Thyroid gland (tissue), 4 donors: ENCODE results near the gene PLEKHA5.

Experiments
- POLR2A ChIP-seq, 2 donors: fragments of 450-650 bp; IDR thresholded peaks; one replicate each; pipeline ENCODE4 v1.6.1; 2017; ENCODE audit warnings: antibody characterized with exemption in 2 of 2, mild to moderate bottlenecking in 2 of 2, moderate library complexity in 1 of 2
- TF ChIP-seq, protein P1 (sequence below), 6 experiments: fragments of 200-600 bp in 3 of 6; fragments of 450-650 bp in 3 of 6; sonication (generic) in 3 of 6; IDR thresholded peaks; one replicate each; pipeline ENCODE4 v1.5.1; 2016 to 2019; ENCODE audit warnings: antibody characterized with exemption in 6 of 6, mild to moderate bottlenecking in 2 of 6, inconsistent platforms in 1 of 6, moderate library complexity in 1 of 6

DNA sequence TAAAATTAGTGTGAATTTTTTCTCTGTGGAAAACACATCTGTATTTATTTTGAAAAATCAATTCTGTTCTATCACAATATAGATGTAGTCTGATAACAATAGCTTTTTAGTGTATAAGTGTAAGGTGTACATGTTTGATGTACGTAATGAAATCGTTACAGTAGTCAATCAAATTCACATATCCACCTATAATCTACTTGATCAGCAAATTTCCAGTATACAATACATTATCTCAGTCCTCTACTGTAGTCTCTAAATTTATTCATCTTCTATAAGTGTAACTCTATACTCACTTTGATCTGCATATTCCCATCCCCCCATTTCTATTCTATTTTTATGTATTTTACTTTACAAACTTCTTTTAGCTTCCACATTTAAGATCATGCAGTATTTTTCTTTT, 13.0 kb downstream of the PLEKHA5 start:
- TF ChIP-seq POLR2A (IDR thresholded peaks at IDR 0.05) = no peak
- TF ChIP-seq, protein P1, sequence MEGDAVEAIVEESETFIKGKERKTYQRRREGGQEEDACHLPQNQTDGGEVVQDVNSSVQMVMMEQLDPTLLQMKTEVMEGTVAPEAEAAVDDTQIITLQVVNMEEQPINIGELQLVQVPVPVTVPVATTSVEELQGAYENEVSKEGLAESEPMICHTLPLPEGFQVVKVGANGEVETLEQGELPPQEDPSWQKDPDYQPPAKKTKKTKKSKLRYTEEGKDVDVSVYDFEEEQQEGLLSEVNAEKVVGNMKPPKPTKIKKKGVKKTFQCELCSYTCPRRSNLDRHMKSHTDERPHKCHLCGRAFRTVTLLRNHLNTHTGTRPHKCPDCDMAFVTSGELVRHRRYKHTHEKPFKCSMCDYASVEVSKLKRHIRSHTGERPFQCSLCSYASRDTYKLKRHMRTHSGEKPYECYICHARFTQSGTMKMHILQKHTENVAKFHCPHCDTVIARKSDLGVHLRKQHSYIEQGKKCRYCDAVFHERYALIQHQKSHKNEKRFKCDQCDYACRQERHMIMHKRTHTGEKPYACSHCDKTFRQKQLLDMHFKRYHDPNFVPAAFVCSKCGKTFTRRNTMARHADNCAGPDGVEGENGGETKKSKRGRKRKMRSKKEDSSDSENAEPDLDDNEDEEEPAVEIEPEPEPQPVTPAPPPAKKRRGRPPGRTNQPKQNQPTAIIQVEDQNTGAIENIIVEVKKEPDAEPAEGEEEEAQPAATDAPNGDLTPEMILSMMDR (IDR thresholded peaks at IDR 0.05) = no peak
